Sigmoid colon (tissue), 7 donors: Measurements from ENCODE around the gene HFM1. TPM values are rescaled to one million over a fixed set of nuclear protein-coding genes. Genes with fewer than 3 reads are reported as not detected.
"Not testable (repeated sequence)": the region's sequence is repeated elsewhere in the genome, so short reads cannot be mapped to it uniquely, and the experiment has no call there.

ENCODE experiments used
- DNase-seq: peaks from one replicate; pipeline ENCODE4 v3.0.0-alpha.2; 2019
- H3K27ac ChIP-seq, 4 donors: fragments of 200-600 bp; sonication (generic); one replicate each; pipeline ENCODE4 v1.5.1; 2016 to 2019; ENCODE audit warnings: mild to moderate bottlenecking in 1 of 4
- H3K27me3 ChIP-seq, 3 donors: fragments of 200-600 bp; sonication (generic); one replicate each; pipeline ENCODE4 v1.5.1; 2019; ENCODE audit warnings: mild to moderate bottlenecking in 1 of 3
- H3K36me3 ChIP-seq, 4 donors: fragments of 200-600 bp; sonication (generic); one replicate each; pipeline ENCODE4 v1.5.1; 2016 to 2019
- H3K4me1 ChIP-seq, 4 donors: fragments of 200-600 bp; sonication (generic); one replicate each; pipeline ENCODE4 v1.5.1; 2017 to 2019
- H3K4me3 ChIP-seq, 4 donors: fragments of 200-600 bp; sonication (generic); one replicate each; pipeline ENCODE4 v1.5.1; 2017 to 2019; ENCODE audit warnings: mild to moderate bottlenecking in 2 of 4, moderate library complexity in 1 of 4
- H3K9me3 ChIP-seq, 4 donors: fragments of 200-600 bp in 3 of 4; sonication (generic) in 3 of 4; one replicate each; pipeline versions ENCODE4 v1.5.1 to v1.6.1; 2013 to 2019
- CTCF ChIP-seq, 4 experiments: fragments of 450-650 bp in 3 of 4; fragments of 200-600 bp in 1 of 4; IDR thresholded peaks; one replicate each; pipeline ENCODE4 v1.5.1; 2016 to 2019; ENCODE audit warnings: antibody characterized with exemption in 4 of 4, mild to moderate bottlenecking in 3 of 4, moderate library complexity in 2 of 4
- EP300 ChIP-seq, 4 donors: sonication (generic); formaldehyde crosslinking; IDR thresholded peaks; one replicate each; pipeline ENCODE4 v1.6.1; 2017; ENCODE audit warnings: antibody characterized with exemption in 4 of 4
- POLR2A ChIP-seq, 2 donors: fragments of 450-650 bp; IDR thresholded peaks; one replicate each; pipeline ENCODE4 v1.6.1; 2016; ENCODE audit warnings: antibody characterized with exemption in 2 of 2, mild to moderate bottlenecking in 2 of 2, moderate library complexity in 2 of 2
- POLR2AphosphoS5 ChIP-seq, 4 donors: sonication (generic); formaldehyde crosslinking; IDR thresholded peaks; one replicate each; pipeline ENCODE4 v1.6.1; 2017; ENCODE audit warnings: antibody characterized with exemption in 4 of 4
- WGBS, 2 donors: extraction: QIAGEN DNeasy Blood & Tissue Kit; methylation state at CpG; one replicate each; pipeline ENCODE4 v1.1.7; 2013; 5-methylcytosine and 5-hydroxymethylcytosine counted together
- intact Hi-C: fragments of 100-400 bp; cut with DNase I; formaldehyde crosslinking; loops from one replicate; pipeline ENCODE4 v1.15.1; 2023
- polyA plus RNA-seq, 3 donors: library from polyadenylated mRNA; stranded (reverse); fragments of 200-250 nt; gene quantifications; one replicate each; pipeline ENCODE4 v1.2.3, GENCODE V29; 2013
- total RNA-seq, 4 donors: library from RNA; depleted of rRNA; stranded (reverse); fragments of >200 nt; gene quantifications; one replicate each; pipeline ENCODE4 v1.1.0, GENCODE V29; 2016
- donor health status: healthy with polysubstance abuse.
- donor health status: Bipolar disorder and iron deficiency.
- donor health status: healthy.

The HFM1 gene, protein sequence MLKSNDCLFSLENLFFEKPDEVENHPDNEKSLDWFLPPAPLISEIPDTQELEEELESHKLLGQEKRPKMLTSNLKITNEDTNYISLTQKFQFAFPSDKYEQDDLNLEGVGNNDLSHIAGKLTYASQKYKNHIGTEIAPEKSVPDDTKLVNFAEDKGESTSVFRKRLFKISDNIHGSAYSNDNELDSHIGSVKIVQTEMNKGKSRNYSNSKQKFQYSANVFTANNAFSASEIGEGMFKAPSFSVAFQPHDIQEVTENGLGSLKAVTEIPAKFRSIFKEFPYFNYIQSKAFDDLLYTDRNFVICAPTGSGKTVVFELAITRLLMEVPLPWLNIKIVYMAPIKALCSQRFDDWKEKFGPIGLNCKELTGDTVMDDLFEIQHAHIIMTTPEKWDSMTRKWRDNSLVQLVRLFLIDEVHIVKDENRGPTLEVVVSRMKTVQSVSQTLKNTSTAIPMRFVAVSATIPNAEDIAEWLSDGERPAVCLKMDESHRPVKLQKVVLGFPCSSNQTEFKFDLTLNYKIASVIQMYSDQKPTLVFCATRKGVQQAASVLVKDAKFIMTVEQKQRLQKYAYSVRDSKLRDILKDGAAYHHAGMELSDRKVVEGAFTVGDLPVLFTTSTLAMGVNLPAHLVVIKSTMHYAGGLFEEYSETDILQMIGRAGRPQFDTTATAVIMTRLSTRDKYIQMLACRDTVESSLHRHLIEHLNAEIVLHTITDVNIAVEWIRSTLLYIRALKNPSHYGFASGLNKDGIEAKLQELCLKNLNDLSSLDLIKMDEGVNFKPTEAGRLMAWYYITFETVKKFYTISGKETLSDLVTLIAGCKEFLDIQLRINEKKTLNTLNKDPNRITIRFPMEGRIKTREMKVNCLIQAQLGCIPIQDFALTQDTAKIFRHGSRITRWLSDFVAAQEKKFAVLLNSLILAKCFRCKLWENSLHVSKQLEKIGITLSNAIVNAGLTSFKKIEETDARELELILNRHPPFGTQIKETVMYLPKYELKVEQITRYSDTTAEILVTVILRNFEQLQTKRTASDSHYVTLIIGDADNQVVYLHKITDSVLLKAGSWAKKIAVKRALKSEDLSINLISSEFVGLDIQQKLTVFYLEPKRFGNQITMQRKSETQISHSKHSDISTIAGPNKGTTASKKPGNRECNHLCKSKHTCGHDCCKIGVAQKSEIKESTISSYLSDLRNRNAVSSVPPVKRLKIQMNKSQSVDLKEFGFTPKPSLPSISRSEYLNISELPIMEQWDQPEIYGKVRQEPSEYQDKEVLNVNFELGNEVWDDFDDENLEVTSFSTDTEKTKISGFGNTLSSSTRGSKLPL (N-terminal part only)
- total RNA-seq (1 to 10 TPM; 1.6 to 5.8 (median 3.7) TPM), polyA plus RNA-seq (under 1 TPM in 1 of 3 donors, not detected in 2; 0.16 TPM)

DNA sequence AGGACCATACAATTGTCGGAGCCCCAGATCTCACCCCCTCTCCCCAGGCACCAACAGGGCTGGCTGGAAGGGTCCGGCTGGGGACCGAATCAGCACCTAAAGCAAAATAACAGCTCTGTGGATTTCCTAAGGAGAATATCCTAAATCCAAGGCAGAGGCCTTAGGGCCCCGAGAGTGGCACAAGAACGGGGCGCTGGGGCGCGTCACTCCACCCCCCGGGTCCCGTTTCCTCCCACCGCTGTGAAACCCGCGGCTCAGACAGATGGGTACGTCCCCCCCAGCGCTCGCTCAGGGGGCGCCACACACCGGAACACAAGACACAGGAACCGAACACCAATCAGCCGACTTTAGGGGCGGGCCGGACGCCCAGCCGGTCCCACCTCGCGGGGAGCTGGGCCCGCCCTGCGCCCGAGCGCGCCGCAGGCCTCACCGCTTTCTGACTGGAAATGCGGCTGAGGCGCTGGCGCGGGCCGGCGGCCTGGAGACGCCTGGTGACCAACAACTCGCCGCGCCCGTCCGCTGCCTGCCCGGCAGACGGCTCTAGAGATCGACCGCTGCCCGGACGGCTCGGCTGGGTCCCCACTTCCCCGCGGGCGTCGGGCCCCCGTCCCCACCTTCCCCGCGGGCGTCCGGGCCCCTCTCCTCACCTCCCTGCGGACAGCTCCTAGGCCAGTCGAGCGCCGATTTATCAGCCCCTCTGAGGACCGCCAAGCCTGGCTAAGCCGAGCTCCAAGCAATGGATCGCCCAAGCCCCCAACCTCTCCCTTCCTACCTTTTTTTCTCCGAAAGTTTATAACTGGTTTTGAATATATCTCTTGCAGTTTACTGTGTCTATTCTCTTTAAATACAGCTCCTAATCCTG, at the start of gene HFM1:
Gene HFM1, minus strand, starts transcription at position 687 of the 862 bp plus-strand sequence. CDS start 3,755 bp downstream, outside the sequence.
- Histone ChIP-seq H3K9me3 (no peaks in the 10 kb centered on the region), H3K4me3 (peak within 1 kb of the TSS; percentile 61 to 71 (median 64)), H3K36me3 (no peaks in the 10 kb centered on the region), H3K27ac (peak within 1 kb of the TSS; percentile 83 to 90 (median 88)), H3K27me3 (no peaks in the 10 kb centered on the region), H3K4me1 (peaks cover 0 to 6% (median 4%) of the 10 kb centered on the region in 4 donors)
- intact Hi-C loops = loop anchor here (2.0 to 10.0 kb wide), 3 partner anchors 96 to 893 kb away; partner anchors contain the start of genes CDC7, GLMN and RPAP2
- 1 to 2% methylated on average over 69 of the region's 69 CpGs for WGBS, 2 donors
- peak; percentile 92 for DNase-seq
- TF ChIP-seq CTCF (IDR thresholded peaks at IDR 0.05) = no peak
- TF ChIP-seq POLR2A (IDR thresholded peaks at IDR 0.05) = no peak
- TF ChIP-seq POLR2AphosphoS5 (IDR thresholded peaks at IDR 0.05) = peak in 2 of 4 donors; percentile 29 to 40
- no peak for TF ChIP-seq EP300 (IDR thresholded peaks at IDR 0.05)

GRCh38 chr1:91454136-91454535, 49.5 kb upstream of the HFM1 start:
- H3K9me3 ChIP-seq = no peaks in the 10 kb centered on the region
- H3K27me3 ChIP-seq = no peaks in the 10 kb centered on the region
- intact Hi-C loops = no loop called here
- no peak overlapping the region for H3K4me3 ChIP-seq
- DNase-seq = no peak
- no peak overlapping the region for H3K27ac ChIP-seq
- 83 to 91% methylated on average over 2 of the region's 2 CpGs for WGBS, 2 donors
- no peak for TF ChIP-seq CTCF (IDR thresholded peaks at IDR 0.05)
- H3K36me3 ChIP-seq = no peaks in the 10 kb centered on the region
- H3K4me1 ChIP-seq = peaks cover 0 to 7% (median 0%) of the 10 kb centered on the region in 4 donors

- WGBS, 2 donors = 55 to 69% methylated on average over 2 of the region's 2 CpGs
These were observed 45.6 kb upstream of the HFM1 start for GRCh38 chr1:91450260-91450659.

DNA sequence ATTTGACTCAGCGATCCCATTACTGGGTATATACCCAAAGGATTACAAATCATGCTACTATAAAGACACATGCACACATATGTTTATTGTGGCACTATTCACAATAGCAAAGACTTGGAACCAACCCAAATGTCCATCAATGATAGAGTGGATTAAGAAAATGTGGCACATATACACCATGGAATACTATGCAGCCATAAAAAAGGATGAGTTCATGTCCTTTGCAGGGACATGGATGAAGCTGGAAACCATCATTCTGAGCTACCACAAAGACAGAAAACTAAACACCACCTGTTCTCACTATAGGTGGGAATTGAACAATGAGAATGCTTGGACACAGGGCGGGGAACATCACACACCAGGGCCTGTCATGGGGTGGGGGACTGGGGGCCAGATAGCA, 43.1 kb upstream of the HFM1 start:
- WGBS, 2 donors = 81 to 98% methylated on average over 2 of the region's 2 CpGs
- H3K4me3 ChIP-seq, DNase-seq, intact Hi-C loops, H3K4me1 ChIP-seq, H3K36me3 ChIP-seq, H3K27me3 ChIP-seq, H3K27ac ChIP-seq, H3K9me3 ChIP-seq: not testable (repeated sequence)

More at GRCh38 chr1:91450260-91450659, 45.6 kb upstream of the HFM1 start:
- H3K4me3 ChIP-seq = no peak overlapping the region
- H3K27ac ChIP-seq = no peak overlapping the region
- no peak for DNase-seq
- H3K9me3 ChIP-seq = no peaks in the 10 kb centered on the region
- no peaks in the 10 kb centered on the region for H3K36me3 ChIP-seq
- H3K4me1 ChIP-seq = peaks cover 0 to 7% (median 0%) of the 10 kb centered on the region in 4 donors
- no peaks in the 10 kb centered on the region for H3K27me3 ChIP-seq
- intact Hi-C loops = no loop called here
- TF ChIP-seq EP300 (IDR thresholded peaks at IDR 0.05) = no peak
- TF ChIP-seq POLR2AphosphoS5 (IDR thresholded peaks at IDR 0.05) = no peak
- TF ChIP-seq CTCF (IDR thresholded peaks at IDR 0.05) = no peak

- H3K4me3 ChIP-seq, H3K9me3 ChIP-seq, H3K36me3 ChIP-seq, H3K4me1 ChIP-seq, intact Hi-C loops, H3K27me3 ChIP-seq, H3K27ac ChIP-seq, DNase-seq: not testable (repeated sequence)
- WGBS, 2 donors = 88 to 93% methylated on average over 5 of the region's 5 CpGs
These were observed 37.3 kb upstream of the HFM1 start for GRCh38 chr1:91441980-91442379.
